OCI-M2 (cell line): ENCODE measurements around the gene VAV2.

ENCODE experiments used
- DNase-seq: peaks from one replicate; lab custom pipeline; 2025; ENCODE audit not compliant: unreplicated experiment; lab: John Stamatoyannopoulos, UW

Gene VAV2

DNA sequence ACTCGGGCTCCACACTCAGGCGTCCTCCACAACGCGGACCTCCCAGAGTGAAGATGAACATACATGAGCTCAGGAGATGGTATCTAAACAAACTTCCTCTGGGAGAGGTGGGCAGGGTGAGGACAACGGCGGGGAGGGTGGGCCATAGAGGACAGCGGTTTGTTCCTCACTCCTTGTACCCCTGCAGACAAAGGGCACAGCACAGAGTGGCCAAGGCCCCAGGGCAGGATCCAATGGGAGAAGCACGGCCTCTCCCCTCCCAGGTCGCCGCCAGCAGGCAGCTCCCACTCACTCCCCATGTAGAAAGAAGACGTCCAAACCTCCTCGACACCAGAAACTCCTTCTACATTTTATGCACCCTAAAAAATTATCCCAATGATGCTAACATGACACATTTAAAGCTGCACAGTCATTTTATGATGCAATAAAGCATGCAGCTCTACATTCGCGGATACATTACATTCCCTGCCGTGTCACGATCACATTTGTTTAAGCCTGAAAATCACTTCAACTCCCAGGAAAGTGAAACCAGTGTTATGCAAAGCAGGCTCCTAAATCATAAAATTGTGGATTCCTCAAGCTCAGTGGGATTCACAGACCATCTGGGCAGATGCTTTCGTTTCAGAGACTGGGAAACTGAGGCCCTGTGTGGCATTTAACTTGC, 166.4 kb downstream of the VAV2 start:
- no peak for DNase-seq

DNA sequence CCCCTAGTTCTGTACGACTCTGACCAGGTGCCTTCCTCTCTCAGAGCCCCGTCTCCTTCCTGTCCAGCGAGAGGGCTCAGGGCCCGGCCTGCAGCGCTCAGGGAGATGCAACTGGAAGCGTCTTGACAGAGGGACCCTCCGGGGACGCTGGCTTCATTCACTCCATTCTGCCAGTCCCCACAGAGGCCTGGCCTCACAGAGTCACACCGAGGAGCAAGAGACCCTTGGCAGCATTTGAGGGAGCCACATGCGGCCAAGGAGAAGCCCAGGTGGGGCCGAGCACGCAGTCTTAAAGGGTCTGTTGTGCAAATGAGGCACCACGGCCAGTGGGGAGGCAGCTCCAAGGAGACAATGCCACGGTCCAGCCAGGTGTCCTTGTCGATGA, 167.3 kb downstream of the VAV2 start:
- no peak for DNase-seq

DNA sequence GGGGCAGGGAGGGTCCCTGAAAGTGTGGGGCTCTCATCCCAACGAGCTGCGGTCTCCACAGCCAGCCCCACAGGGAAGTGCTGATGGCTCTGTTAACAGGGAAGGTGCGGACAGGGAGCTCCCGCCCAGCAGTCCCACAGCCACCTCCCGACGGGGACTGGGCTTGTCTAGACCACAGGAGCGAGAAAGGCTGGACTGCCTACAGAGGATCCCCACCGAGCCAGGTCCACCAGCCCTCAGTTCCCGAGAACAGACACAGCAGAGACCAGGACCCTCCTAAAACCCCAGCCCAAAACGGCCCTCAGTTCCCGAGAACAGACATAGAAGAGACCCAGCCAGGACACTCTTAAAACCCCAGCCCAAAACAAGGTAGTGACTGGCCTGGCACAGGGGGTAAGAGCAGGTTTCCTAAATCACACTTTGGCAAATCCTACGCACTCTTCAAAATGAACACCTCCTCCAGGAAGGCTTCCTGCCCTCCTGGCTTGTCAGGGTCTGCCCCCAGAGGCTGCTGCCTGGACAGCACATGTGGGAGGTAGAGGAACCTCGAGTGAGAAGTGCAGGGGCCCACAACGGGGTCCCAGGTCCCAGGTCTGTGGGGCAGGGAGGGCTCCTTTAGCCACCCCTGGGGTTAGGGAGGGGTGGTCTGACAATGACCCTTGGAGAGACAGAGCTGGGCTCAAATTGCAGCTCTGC, 167.9 kb downstream of the VAV2 start:
- no peak for DNase-seq

DNA sequence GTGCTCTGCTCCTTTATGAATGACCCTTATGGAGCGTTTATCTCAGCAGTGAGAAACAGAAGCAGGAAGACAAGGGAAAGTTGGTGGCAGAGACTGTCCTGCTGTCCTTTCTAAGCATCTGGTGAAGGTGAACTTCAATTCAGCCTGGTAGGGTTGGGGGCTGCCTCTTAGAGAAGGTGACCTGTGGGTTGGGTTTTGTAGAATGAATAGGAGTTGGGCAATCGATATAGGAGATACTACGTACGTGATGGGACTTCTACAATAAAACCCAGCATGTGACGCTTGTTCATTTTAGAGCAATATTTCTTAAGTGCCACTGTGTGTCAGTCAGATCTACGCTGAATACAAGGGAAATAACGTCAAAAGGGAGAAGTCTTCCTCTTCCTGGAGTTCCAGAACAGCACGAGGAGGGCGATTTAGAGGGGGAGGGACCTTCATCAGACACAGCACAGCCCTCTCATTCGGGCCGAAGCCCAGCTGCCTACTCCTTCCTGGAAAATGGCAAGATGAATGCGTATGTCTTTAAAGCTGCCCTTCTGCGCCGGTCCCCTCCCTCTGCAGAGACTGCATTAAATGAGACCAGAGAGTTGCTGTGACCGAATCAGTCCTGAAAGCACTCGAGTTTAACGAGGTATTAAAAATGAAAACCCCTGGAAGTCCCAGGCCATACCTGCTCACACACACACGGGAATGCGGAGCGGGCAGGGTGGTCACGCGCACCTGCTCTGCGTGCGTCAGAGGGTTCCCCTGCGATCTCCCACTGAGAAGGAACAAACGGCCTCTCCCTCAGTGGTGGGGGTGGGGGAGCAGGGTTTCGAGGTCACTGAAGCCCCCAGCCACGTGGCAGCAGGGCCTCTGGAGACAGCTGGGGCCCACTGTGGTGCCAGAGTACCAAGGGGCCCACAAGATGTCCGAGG, 168.7 kb downstream of the VAV2 start:
- DNase-seq, result no peak

DNA sequence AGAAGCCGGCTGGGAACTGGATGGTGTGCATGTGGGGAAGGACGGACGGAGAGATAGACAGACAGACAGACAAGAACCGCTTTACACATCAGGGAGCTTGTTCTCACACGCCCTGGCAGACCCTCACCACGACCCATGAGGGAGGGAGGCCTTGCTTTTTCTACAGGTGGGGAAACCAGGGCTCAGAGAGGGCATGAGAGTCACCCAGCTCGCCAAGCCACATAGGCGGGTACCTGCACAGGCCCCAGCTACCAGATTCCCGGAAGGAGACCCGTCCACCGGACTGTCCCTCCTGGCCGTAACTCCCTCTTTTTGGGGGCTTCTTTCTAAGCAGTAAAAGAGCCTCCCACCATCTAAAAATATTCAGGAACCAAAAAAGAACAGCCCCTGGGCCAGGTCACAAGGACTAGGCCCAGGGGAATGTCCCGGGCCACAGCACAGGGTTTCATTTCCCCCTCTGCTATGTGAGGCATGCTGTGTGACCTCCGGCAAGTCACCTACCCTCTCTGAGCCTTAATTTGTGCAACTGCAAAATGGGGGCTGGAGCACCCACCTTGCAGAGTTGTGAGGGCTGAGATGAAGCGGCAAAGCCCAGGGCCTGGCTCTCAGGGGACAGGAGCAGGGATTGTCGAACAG, 169.6 kb downstream of the VAV2 start:
- no peak for DNase-seq

DNA sequence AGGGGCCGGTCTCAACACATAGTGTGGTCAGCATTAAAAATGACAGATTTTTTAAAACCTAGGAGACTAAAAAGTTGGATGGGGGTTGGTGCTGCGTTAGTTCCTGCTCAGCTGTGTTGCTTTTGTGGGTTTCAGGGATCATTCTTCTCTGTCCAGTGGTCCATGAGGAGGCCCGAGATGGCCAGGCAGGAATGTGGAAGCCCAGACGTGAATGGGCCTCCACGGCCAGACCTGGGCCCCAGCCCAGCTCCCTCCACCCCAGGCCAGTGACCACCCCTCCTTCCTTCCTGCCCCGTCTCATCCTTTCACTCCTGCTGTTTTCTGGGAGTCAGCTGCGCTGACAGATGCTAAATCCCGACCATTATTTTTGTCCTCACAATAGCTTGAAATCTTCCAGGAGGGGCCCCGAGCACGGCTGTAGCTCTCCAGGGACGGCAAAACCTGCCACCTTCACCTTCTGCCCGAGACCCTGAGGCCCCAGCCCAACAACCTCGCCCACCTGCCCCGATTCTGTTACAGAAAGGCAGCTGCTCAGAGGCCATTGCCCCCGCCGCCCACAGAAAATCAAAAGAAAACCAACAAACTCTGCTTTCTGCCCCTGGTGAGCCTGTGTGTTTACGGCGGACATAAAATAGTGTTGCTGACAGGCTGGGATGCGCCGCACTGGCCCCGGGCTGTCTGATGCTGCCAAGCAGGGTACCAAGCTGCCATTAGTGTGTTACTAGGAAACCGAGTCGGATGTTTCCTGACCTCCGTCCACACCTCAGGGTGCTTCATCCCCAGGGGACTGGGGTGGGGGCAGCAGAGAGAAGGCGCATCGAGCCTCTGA, 170.3 kb downstream of the VAV2 start:
- no peak for DNase-seq

DNA sequence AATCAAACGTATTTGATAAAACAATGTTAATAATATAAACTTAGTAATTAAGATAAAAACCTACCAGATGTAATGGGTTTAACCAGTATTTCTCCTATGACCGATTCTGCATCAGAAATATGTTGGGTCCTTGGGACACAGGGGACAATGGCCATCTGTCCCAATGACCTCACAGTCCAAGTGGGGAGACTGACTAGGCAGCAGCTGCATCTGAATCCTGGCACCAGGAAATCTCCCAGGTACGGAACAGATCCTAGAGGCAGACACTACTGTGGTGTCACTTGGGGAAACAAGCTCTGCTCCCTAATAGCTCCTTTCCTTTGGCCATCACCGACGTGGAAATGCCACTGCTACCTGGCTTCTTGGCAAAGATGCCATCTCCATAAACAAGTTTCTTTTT, 172.2 kb downstream of the VAV2 start:
- no peak for DNase-seq

DNA sequence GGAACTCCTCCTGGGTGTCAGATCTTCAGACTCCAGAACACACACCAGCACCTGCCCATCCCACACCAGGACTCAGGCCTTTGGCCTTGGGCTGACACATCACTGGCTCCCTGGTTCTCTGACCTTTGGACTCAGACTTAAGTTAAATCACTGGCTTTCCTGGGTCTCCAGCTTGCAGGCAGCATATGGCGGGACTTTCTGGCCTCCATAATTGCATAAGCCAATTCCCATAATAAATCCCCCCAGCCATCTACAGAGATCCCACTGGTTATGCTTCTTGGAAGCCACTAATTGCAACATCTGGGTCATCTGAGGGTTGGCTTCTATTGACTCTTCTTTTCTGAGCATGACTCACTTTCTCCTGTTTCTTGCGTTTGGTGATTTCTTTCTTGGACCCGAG, 173.7 kb downstream of the VAV2 start:
- DNase-seq, result no peak

DNA sequence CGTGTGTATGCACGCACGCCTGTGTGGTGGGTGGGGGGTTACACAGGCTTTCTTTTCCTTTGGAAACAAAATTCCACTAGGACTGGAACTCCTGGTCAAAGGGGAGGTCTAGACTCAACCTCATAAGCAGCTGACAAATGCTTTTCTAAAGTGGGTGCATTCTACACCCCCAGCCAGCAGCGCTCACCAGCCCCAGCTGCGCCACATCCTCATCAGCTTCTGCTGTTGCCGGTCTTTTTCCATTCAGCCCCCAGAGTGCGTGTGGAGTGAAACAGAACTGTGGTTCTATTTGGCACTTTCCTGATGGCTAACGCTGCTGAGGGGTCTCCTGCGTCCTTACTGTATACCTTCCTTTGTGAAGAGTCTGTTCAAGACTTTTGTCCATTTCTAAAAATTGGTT, 176.3 kb downstream of the VAV2 start:
- DNase-seq, result no peak

DNA sequence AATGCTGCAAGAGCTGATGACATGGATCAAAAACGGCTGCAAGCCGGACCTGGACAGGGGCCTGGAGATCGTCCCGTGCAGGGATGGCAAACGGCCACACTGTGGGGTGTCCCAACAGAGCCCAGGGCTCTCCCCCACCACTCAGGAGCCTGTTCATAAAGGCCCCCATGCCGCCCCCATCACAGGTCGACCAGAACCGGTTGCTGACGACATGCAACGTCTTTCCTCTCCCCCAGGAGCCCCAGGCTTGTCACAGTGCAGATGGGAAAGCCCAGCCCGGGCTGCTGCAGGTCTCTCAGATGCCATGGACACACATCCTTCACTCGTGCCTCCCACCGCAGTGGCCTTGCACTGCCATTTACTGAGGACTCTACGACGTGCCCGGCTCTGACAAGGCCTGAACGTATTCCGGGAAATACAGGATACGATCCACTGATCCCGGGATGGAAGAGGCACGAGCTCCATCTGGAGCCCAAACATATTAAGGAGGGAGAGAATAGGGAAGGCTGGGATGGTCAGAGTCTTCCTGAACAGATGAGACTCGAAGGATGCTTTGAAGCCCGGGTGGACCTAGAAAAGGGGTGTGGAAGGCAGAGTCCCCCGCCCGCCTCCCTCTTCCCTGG, 177.4 kb downstream of the VAV2 start:
- DNase-seq, result no peak

DNA sequence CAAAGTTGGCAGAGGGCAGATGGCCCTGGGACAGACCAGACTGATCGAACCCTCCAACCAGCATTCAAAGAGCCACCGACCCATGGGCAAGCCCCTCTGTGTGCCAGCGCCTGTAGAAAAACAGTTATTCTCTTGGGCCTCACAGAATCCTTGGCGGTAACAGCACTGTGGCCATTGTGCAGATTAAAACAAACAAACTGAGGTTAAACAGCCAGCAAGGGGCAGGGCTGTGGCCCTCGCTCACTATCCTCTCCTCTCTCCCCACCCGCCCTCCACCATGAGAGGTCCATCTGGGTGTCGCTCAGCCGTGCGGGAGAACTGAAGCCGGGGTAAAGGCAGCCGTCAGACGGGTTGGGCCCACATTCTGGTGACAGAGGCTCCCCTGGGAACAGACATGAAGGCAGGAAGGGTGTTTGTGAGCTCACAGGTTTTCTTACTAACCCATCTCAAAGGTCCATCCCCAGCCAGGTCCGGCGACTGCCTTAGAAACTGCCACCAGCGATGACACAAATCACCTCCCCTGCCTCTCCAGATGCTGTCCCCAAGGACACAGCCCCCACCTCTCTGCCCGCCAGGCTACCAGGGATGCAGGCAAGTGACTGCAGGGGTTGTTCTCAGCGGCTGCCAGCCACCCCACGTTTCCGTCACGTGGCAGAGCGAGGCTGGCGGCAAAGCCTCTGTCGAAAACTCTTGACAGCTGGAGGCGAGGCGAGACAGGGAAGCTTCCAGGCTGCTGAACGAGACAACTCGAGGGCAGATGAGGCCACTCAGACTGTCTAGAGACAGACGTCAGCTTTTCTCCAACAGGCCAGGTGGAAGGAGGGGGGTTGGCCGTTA, 178.2 kb downstream of the VAV2 start:
- no peak for DNase-seq

DNA sequence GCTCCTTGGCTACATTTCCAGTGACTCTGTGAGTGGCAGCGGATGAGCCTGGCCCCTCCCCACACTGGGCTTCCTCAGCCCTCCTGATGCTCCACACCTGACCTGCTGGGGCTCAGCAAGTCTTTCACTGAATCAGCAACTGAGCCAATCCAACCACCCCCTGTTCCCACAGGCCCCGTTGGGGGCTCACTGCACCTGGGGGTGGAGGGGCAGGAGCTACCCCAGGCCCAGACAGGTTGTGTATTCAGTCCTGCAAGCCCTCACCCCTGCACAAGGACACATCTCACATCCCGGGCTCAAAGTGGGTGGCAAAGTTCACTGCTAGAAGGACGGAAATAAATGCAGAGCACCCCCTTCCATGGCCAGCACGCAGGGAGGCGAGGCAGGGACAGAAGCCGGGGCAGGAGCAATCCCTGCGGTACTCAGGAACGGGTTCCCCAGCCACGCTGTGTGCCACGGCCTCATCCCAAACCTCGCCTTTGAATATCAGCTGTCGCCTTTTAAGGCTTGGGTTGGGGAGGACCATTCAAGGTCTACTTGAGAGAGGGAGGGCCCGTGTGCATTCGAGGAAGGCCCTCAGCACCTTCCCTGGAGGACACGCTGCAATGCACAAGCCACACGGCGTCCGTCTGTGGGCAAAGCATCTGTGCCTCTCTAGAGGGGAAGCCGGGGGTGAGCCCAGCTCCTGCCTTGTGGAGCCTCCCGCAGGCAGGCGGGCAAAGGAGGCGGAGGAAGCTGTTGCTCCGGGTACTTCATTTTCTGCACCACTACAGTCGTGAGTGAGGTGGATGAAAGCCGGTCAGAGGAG, 179.0 kb downstream of the VAV2 start:
- DNase-seq, result no peak

DNA sequence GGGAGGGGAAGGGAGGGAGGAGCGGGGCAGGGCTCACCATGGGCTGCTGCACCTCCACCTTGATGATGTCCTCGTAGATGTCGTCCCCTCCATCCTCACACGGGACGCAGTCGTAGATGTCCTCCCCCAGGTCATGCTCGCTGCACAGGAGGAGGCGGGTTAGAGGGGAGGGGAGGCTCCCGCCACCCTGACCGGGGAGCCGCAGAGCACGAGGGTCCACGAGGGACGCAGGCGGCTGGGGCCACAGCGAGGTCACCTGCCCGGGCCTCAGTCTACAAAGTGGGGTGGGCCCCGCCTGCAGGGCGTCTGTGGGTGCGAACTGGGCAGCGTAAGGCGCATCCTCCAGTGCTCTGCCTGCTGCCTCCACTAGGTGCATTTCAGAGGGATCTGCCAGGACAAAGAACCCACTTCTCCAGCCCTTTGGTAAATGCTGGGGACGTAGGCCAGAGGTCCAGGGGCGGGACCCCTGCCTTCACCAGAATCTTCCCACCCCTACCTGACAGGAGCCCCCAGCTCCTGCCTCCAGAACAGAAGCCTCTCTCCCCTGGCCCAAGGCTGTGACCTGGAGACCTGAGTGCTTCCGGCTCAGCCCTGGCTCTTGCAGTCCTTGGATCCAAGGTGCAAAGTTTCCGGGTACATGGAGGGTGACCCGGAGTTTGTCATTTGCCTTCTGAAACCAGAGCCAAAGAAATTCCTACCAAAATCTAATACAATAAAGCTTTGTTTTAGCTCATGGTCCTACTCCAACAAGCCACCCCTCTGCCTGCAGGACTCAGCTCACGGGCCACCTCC, 179.9 kb downstream of the VAV2 start:
- DNase-seq, result no peak

DNA sequence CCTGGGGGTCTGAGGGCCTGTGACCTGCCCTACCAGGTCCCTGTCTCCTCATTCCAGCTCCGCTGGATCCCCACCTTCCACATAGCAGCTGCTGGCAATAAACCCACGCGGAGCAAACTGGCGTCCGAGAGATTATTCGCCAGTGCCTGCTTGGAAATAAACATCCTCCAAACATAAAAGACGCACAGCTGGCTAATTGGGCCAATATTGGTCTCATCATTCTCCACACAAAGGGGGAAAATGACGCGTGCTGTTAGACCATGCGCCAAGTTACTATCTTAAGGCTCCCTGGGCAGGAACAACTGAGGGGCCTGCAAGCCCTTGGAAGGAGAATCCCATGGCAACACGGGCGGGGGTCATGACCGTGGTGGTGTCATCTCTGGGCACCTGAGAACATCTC, 180.7 kb downstream of the VAV2 start:
- no peak for DNase-seq

DNA sequence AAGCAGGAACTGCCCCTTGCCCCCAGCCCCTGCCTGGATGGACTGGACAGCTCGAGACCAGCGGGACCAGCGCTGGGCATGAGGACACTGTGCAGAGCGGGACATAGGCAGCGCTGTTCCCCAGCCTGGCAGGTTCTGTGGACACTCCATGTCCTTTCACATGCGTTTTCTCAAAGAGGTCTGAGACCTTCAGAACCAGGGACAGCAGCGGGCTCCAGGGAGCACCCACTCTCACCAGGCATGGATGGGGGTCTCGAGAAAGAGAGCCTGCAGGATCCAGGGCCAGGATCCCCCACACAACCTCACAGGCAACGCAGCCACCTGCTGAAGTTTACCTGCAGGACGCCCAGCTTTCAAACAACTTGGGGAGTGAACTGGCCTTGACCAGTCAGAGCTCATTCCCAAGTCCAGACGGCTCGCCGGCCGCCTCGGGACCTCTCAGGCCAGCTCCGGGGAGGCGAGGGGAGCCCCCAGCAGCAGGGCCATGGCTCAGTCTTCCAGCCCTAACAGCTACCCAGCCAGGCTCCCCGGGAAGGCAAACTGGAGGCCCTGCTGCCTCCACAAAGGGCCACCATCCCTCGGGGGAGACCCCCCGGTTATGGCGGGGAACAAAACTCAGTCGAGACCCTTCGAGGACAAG, 181.4 kb downstream of the VAV2 start:
- DNase-seq, result no peak

DNA sequence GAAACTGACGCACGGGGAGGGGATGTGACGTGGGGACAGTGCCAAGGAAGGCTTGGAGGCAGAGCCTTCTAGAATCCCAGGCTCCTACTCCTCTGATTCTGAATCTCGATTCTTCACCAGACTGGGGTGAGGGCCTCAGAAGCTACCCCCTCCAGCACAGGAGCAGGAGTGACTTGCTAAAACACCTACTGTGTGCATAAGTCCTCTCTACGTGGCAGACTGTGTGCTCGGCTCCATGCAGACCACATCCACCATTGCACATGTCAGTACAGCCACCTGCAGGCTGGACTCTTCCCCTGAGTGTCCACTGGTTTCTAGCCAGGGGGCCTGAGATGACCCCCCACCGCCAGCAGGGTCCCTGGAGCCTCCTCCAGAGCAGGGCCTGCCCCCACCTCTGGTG, 182.8 kb downstream of the VAV2 start:
- no peak for DNase-seq

DNA sequence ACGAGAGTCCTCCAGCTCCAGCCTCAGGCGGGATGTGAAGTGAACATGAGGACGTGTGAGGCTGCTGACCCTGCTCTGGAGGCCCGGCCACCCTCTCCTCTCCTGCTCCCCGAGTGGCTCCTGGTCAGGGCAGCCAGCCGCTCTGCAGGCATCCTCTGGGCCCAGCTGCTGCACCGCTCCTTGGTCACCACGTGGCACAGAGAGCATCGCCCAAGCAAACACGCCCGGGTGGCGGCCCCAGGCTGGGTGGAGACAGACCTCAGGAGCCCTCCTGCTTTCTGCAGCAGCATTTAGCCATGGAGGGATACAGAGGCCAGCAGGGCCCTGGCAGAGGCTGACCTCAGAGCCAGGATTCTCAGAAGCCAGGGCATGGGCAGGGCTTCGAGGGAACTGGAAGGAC, 184.3 kb downstream of the VAV2 start:
- no peak for DNase-seq
